RPMI7951 (cell line): ENCODE results near the gene KIF4A. TPM values are rescaled to one million over a fixed set of nuclear protein-coding genes. Genes with fewer than 3 reads are reported as not detected.
"Not testable (repeated sequence)": the region's sequence is repeated elsewhere in the genome, so short reads cannot be mapped to it uniquely, and the experiment has no call there.

Experiments used
- DNase-seq: peaks from one replicate; pipeline ENCODE4 v3.0.0-alpha.2; 2012; ENCODE audit warnings: low read depth
- total RNA-seq: library from RNA; depleted of rRNA; stranded (reverse); fragments of >200 nt; shearing (Covaris generic); gene quantifications from 2 replicates; pipeline ENCODE4 v1.2.3, GENCODE V29; 2014

The KIF4A gene
- total RNA-seq, 1 experiment from 2014 or later = 60.7 TPM

GRCh38 chrX:70386235-70386634 is 96.3 kb downstream of the KIF4A start:
- DNase-seq = no peak

DNA sequence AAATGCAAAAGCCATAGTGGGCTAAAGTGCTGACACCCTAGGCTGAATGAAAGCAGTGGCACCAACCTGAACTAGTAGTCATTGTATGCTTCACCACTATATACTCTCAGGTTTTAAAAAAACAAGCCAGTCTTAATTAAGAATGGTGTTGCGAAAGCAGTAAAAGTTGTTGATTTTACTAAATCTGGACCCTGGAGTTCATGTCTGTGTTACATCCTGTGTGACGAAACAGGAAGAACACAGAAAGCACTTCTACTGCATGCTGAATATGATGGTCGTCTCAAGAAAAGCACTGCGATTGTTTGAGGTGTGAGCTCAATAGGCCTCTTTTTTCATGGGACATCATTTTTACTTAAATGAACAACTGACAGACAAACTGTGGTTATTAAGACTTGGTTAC is 109.0 kb downstream of the KIF4A start:
- DNase-seq = no peak

DNA sequence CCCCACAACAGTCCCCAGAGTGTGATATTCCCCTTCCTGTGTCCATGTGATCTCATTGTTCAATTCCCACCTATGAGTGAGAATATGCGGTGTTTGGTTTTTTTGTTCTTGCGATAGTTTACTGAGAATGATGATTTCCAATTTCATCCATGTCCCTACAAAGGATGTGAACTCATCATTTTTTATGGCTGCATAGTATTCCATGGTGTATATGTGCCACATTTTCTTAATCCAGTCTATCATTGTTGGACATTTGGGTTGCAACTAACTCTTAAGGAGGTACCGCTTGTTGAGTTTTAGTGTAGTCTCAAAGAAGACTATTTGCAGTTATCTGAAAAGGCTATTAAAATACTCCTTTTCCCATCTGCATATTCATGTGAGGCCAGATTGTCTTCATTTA is 110.3 kb downstream of the KIF4A start:
- not testable (repeated sequence) for DNase-seq

DNA sequence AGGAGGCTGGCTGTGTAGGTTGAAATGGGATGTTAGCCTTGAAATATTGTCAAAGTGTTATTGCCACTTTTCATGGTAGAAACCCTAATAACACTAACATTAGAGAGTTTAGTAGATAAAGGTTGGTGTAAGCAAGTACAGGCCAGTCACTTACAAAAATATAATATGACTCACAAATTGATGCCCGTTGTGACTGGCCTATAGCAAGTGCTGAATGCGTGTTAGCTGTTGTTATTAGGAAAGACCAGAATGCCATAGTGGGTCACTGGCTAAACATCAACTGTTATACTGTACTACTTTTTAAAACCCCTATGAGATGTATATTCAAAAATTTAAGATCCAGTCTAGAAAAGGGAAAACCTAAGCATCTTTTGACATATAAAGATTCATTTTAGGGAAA is 112.8 kb downstream of the KIF4A start:
- no peak for DNase-seq

GRCh38 chrX:70405003-70405402 is 115.1 kb downstream of the KIF4A start:
- DNase-seq = no peak

GRCh38 chrX:70410921-70411320 is 121.0 kb downstream of the KIF4A start:
- DNase-seq = no peak

GRCh38 chrX:70411475-70411874 is 121.6 kb downstream of the KIF4A start:
- no peak for DNase-seq

DNA sequence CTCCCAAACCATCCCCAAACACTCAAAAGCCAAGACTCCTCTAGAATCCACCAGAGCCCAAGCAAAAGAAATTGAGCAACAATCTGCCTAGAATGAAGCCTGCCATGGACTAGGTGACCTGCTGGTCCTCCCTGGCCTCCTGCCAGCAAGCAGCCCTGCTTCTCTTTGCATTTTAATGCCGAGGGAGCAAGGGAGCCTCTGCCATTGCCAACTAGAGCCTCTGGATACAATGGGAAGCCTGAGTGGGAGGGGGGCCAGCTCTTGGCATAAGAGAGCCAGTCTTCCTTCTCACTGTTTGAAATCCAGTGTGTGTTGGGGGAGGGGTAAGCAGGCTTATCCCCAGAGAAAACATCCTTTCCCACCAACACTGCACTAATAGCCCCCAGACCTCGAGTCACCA is 131.7 kb downstream of the KIF4A start:
- DNase-seq = no peak

DNA sequence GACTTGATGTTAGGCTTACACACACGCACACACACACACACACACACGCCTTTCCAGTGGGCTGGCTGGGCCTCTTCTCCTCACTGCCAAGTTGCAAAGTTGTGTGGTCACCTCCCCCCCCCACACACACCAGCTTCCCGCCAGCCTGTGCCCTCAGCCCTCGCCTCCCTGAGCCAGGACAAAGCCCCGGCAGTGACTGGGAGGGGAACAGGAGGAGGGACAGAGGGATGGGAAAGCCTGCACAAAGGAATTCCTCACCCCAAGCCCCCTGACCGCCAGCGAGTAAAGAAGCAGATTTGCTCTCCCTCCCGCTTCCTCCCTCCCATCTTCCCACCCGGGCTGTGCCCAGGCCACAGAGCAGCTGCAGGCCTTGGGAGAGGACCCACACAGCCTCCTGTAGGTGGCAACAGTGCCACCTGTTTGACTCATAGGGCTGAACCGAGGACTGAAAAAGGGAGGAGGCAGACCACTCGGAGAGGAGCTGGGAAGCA is 133.0 kb downstream of the KIF4A start, which contains the start of gene GDPD2:
TSS of gene GDPD2 (plus strand) at position 464 of the 491 bp plus-strand sequence. CDS start 1,671 bp downstream, outside the sequence.
- DNase-seq = peak; percentile 22

GRCh38 chrX:70423936-70424675 is 134.2 kb downstream of the KIF4A start:
- DNase-seq = no peak

DNA sequence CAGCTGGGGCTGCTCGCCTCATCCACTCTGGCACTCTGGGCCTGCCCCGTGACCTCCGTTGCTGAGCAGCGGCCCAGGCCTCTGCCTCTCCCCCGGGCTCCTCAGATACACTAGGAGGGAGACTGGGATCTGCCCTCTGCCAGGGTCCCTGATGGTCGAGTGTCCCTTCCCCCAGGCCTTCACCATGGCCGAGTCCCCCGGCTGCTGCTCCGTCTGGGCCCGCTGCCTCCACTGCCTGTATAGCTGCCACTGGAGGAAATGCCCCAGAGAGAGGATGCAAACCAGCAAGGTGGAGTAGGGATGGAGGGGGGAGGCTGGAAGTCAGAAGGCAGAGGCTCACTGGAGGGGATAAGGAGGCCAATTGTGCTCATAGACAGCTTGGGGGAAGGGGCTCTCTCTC is 134.9 kb downstream of the KIF4A start:
- DNase-seq = no peak

- DNase-seq = no peak
Observed at GRCh38 chrX:70426286-70427278, 136.7 kb downstream of the KIF4A start.

DNA sequence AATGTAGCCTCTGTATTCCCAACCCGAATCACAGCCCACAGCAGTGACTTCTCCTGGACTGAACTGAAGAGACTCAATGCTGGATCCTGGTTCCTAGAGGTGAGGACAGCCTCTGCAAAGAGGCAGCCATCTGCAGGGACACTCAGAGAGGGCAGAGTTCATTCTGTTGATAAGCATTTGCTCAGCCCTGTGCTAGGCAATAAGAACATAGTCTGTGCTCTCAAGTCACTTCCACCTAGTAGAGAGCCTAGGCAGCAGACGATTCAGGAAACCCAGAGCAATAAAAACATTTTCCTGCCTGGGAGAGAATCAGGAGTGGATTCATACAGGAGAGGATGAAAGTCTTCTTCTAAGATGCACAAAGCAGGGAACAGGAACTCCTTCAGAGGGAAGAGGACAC is 137.5 kb downstream of the KIF4A start:
- DNase-seq = no peak

GRCh38 chrX:70429759-70430158 is 139.9 kb downstream of the KIF4A start:
- no peak for DNase-seq

DNA sequence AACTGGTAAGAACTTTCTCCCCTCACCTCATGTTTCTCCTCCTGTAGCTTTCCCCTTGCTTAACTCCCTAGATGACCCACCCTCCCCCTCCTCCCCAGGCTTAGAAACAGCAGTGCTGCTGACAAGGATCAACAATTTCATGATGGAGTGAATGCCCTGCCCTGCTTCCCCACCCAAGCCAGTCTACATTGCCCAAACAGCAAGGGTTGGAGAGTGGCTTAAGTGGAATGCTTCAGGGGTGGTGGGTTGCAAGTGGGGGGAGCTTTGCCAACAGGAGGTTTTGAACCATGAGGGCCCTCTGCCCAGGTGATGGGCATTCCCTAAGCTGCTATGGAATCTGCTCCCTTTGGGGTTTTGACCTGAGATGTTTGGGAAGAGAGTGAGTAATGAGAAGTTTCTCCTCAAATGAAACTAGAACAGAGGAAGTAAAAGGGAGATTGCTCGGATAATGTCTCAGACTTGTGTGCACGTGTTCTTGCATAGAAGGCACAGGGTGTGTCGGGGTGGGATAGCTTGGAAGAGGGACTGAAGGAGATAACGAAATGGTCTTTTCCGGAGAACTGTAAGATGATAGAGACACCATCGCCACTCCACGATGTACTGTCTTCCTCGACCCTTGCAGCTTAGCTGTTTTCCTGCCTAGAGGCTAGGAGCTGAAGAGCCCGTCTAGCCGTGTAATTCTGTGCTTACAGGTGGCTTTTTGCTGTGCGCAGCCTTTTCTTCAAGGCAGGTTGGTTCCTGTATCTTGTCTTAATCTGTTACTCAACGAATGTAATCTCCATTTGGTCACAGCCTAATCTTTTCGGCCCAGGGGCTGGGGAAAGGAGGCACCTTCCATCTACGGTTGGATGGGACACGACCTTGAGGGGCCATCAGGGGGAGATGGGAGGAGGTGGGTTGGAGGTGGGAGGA is 143.3 kb downstream of the KIF4A start:
- no peak for DNase-seq

GRCh38 chrX:70433848-70434351 is 144.0 kb downstream of the KIF4A start:
- DNase-seq = peak; percentile 56

GRCh38 chrX:70434352-70434866 is 144.5 kb downstream of the KIF4A start:
- DNase-seq = peak; percentile 87

DNA sequence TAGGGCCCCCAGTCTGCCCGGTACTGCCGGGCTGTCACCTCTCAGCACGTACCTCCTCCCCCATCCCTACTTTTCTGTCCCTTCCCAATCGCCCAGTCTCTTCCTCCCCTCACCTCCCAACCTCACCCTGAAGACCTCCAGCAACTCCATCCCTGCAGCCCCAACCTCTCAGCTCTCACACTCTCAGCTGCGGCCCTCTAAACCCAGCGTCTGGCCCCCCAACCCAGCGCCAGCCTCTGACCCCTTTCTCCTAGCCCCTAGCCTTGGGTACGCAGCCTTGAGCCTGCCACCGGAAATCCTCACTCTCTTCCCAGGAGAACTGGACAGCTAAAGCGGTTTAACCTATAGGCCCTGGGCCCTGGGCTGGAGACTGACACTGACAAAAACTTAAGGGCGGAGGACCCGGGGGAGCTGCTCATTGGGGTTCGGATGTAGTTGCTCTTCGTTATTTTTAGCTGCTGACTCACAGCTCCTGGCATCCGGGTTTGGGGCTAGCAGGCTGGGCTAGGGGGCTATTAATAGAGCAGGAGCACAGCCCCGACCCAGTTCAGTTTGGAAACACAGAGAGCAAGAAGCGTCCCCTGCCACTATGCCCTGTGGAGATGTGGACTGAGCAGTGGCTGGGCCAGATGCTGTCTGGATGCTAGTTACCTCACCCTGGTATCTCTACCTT is 145.1 kb downstream of the KIF4A start:
- peak; percentile 82 for DNase-seq

DNA sequence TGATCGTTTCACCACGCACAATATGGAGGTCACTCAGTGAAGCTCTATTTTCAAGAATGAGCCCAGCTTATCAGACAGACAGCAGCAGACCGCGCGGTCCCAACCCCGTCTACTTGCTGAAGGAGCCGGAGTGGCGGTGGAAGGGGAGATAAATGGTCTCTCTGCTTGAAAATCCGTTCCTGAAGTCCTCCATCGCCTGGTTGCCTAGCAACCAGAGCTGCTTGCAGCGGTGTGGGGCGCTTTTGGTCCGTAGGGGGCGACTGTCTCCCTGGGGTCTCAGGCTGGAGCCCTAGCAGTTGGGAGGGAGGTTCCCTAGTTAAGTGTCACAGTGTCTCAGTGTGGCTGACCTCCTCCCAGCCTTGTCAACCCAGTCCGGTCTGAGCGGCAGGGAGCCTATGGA is 146.4 kb downstream of the KIF4A start:
- peak; percentile 29 for DNase-seq

DNA sequence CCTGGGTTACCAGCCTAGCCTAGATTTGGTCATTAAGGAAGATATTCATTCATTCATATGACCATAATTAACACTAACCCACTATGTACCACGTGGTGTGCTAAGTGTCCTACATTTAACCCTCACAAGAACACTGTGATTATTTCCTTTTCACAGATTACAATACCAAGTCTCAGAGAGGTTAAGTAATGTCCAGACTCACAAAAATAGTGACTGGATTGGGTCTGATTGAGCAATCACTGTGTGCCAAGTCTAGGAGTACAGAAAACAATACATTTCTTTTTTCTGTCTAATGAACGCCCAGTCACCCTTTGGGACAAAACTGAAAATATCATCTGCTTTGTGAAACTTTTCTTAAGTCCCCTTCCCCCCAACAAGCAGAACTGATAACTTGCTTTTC is 147.1 kb downstream of the KIF4A start:
- no peak for DNase-seq
